Activated effector memory CD4-positive, alpha-beta T cell treated with Interleukin-2 at 50 U/mL for 16 hours (primary cell): ENCODE measurements around the gene AP3B1.

Source experiments
- DNase-seq: peaks from one replicate; pipeline ENCODE4 v3.0.0-alpha.2; 2020

The AP3B1 gene

DNA sequence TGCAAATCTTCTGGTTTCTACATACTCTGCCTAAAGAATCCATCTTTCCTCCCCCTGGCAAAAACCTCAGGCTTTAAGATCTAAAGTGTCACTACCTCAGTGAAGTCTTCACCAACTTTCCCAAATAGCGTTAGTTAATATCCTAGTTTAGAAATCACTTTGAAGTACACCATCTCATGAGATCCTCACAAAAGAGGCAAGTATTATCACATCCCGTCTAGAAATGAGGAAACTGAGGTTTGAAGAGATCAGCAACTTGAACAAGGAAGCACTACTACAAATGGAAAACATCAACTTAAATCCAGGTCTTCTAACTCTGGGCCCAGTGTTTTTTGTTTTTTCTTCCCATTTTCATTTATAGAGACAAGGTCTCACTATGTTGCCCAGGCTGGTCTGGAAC, 4.6 kb downstream of the AP3B1 start:
- no peak for DNase-seq

DNA sequence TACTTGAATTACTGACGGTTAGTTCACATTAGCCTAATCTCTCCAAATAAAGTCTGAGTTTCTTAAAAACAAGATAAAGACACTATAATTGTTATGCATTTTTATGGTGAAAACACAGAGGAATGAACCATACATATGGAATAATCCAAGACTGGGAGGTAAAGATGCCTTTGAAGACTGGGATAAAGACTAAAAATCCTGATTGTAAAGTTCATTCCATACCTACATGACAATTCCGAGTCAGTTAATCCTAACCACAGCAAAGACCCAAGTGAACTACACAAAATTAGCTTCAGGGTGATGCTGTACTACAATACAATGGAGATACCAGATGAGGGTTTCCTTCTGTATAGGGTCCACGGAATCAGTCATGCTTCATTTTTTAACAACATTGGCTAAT, 6.3 kb downstream of the AP3B1 start:
- DNase-seq = no peak

DNA sequence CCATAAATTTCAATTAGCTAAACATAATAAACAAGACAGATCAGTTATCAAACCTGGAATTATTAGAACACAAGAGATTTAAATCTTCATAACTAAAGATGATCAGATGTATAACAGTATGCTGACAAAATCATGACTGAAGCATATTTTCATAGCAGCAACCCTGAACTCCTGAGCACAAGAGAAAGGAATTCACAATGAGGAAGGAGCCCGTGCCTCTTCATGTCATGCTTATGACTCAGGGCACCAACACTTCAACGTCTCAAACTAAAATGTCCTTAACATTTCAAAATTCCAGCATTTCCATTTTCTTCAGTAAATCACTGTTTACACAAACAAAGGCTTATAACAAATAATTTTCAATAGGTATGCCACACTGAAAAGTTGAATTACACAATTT, 6.7 kb downstream of the AP3B1 start:
- no peak for DNase-seq

DNA sequence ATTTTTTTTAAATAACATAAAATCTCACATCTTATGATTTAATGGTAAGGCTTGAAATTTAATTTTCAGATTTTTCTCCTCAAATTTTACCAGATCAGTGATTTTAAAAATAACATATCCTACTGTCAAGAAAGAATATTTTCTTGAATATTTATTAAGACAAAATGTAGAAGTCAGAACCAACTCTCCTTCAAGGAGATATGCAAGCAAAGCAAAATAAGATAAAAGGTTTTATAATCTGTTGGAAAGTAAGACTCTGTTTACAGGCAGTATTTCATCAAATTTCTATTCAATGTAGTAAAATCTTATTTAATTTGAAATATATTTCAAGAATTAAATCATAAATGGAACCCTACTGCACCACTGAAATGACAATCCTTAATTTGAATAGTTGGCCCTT, 7.3 kb downstream of the AP3B1 start:
- no peak for DNase-seq

DNA sequence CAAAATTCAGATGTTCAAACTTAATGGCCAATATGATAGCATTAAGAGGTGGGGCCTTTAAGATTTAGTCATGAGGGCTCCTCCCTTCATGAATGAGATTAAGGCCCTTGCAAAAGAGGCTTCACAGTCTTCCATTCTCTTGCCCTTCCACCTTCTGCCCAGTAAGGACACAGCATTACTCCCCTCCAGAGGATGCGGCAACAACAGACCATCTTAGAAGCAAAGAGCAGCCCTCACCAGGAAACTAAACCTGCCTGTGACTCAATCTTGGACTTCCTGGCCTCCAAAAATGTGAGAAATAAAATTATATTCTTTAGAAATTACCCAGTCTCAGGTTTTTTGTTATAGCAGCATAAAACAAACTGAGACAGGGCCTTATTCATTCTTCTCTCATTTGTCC, 8.2 kb downstream of the AP3B1 start:
- DNase-seq = no peak

DNA sequence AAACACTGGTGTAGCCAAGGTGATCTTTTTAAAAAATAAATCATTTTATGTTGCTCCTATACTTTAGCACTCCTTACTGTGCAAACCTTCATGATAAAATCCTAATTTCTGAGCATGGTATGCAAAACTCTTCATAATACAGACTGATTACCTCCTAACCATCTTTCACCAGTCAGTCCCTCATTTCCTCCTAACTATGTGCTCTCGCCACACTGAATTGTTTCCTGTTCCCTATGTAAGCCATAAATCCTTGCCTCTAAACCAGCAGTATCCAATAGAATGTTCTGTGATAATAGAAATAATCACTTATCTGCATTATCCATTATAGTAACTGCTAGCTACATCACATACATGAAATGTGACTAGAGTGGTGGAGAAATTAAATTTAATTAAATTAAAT, 10.7 kb downstream of the AP3B1 start:
- no peak for DNase-seq

DNA sequence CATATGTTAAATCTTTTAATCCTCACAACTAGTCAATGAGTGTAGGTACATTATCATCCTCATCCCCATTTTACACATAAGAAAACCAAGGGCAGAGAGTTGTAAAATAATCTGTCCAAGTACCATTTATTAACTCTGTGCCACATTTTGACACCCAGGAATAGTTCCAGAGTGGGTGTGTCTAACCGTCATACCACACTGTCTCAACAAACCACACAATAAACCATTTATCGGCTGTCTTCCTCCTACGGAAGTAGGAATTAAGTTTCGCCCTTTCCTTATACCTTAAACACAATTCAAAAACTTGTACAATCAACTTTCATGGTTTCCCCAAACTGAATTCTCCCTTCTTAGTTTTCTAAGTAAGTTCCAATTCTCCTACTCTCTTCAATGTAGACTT, 11.4 kb downstream of the AP3B1 start:
- DNase-seq = no peak

DNA sequence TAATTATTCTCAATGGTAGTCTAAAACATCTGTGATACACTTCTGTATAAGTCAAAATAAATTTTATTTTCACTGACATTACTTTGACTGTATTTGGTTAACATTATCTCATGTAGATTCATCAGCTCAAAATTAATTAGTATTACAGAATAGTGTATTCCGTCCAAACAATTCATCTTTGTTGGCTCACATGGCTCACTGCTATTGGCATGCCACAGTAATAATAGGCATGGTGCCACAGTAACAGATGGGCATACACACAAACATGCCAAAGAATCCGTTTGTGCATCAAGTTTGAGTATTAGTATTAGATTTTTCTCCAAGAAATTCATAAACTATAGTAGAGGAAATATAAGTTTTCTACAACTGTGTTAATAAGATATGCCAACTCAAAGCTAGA, 14.2 kb downstream of the AP3B1 start:
- no peak for DNase-seq

DNA sequence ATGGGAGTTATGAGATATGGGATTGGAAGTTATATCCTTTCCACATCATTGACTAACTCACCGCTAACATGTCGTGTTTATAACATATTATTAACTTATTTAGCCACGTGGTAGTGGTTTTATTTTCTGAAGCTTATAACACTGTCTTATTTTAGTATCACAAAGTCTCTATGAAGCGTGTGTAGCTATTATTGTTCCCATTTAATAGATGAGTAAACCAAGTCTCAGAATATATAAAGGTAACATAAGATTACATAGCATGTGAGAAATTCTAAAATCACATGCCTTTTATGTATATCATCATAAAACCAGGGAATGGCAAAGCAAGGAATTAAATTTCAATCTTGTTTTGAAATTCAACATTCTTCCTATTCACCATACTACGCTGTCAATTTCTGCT, 15.3 kb downstream of the AP3B1 start:
- DNase-seq = no peak

DNA sequence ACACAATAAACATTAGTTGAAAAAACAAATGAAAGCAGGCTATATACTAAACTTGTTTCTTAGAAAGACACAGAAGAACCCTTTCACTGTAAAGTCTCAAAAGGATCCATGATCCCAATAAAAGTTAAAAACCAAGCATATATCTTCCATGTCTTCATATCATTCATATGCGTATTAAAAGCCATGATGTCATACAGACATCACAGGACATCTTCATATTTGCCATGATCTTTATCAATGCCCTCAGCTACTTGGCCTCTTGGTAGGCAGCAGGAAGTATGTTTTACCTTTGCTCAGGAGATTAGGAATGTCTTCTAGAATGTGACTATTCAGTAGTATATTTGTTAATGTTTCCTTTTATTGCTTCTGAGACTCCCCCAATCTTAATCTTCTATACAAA, 16.8 kb downstream of the AP3B1 start:
- DNase-seq = no peak

DNA sequence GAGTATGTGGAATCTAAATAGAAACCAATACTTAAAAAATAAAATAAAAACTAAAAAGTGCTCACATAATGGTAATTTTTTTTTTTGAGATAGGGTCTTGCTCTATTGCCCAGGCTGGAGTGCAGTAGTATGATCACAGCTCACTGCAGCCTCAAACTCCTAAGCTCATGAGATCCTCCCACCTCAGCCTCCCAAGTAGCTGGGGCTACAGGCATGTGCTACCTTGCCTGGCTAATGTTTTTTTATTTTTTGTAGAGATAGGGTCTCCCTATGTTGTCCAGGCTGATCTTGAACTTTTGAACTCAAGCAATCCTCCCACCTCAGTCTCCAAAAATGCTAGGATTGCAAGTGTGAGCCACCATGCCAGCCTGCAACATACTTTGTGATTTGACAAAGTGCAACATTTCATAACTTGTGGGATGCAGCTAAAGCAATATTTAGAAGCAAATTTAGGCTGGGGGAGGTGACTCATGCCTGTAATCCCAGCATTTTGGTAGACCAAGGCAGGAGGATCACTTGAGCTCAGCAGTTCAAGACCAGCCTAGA, 18.4 kb downstream of the AP3B1 start:
- no peak for DNase-seq

DNA sequence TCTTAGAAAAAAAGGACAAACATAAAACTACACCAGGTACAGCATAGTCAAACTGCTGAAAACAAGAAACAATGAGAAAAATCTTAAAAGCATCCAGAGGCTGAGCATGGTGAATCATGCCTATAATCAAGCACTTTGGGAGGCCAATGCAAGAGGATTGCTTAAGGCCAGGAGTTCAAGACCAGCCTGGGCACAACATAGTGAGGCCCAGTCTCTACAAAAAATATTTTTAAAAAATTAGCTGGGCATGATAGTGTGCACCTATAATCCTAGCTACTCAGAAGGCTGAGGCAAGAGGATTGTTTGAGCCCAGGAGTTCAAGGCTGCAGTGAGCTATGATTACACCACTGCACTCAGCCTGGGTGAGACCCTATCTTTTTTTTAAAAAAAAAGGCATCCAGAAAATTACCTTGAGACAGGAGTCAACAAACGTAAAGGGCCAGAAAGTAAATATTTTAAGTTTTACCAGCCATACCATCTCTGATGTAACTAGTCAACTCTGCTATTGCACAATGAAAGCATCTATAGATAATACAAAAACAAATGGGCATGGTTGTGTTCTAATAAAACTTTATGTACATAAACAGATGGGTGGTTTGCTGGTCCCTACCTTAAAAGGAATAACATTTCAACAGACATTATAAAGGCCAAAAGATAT, 19.8 kb downstream of the AP3B1 start:
- DNase-seq = no peak

DNA sequence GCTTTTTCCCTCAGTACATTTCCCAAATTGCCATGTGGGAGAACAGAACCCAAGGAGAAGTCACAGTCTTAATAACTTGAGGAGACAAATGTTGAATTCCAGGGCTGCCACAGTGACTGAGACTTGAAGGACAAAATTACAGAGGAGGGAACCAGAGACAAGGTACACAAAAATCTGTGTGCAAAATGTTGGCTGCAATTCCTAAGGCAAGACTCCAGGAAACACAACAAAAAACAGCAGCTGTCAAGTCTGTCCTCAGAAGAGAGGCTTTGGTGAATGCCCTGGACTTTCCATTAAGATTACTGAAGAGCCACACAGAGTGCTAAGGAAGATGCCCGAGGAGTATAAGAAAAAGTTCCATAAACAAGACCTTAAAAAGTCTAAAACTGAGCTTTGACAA, 21.1 kb downstream of the AP3B1 start:
- no peak for DNase-seq

DNA sequence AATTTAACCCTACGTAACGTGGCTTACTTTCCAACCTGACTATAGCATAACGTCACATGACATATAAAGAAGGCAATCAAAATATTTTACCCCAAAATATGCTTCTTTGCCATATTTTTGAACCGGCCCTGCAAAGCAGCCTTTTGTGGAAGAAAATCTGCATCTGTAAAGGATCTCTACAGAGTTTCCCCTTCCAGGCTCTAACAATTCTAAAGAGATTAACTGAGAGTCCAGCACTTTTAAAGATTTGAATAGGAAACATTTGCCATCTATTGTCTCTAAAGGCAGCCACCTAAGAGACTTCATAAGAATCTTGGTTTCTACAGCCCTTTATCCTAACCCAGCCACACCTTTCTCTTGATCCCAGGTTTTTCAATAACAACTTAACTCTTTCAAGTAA, 22.7 kb downstream of the AP3B1 start:
- DNase-seq = no peak

DNA sequence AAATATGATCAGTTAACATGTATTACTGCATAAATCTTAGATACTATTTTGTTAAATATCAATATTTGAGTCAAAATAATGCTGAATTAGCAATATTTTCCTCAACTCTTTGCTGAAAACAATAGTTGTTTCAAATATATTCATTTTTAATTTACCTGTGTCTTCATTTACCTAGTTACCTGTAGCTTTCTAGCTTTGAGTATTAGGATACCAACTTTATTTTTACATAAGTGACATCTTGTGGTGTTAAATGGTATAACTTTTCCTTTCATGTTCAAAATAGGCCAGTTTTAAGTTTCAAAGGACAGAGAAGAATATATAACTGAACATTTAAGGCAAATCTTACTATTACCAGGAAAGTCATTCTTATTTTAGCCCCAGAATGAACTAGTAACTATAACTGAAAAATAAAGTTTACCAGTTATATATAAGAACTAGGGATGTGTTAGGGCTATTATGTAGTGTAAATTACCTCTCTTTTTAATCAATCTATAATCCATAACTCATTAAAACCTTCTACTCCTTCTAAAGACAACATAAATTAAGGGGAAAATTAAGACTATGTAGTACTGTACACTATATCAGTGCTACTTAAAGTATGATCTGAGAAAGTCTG, 25.3 kb downstream of the AP3B1 start:
- DNase-seq = no peak

DNA sequence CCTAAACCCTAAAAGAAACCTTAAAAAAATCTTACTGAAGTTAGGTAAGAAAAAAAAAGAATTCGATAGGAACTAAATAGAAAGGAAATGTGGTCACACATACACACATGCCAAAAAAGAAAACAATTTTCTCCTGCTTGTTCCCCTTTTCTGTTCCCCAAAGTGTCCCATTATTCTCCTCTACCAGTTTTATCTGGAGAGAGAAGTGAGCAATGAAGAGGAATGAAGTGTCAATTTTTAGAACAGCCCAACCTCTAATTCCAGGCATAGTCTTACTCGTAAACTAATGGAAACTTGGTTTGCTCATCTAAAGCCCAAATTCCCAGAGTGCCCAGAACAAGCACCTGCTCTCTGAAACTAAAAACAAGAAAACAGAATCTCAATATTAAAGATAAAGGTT, 26.1 kb downstream of the AP3B1 start:
- DNase-seq = no peak

DNA sequence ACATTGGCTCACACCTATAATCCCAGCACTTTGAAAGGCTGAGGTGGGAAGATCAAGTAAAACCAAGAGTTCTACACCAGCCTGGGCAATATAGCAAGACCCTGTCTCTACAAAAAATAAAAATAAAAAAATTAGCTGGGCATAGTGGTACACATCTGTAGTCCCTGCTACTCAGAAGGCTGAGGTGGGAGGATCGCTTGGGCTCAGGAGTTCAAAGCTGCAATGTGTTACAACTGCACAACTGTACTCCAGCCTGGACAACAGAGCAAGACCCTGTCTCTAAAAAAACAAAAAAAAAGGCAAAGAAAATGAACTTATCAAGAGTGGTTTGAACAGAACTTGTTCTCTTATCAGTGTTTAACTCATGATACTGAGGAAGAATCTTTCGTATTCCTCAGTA, 29.3 kb downstream of the AP3B1 start:
- DNase-seq = no peak

DNA sequence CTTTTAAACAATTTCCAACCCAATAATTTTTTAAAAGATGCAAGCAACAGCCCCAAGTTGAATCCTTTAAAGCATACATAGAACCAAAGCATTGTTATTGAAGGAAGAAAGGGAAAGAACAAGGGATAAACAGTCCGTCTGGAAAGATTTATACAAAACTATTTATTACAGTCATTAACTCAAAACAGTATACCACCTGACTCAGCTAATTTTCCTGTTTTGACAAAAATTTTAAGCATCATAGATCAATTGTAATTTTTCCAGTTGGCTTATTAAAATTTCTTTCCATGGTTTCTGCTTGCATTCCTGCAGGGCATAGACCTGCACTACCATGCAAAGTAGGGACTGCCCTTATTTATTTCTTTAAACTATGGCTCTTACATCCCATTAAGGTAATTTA, 29.9 kb downstream of the AP3B1 start:
- DNase-seq = no peak

DNA sequence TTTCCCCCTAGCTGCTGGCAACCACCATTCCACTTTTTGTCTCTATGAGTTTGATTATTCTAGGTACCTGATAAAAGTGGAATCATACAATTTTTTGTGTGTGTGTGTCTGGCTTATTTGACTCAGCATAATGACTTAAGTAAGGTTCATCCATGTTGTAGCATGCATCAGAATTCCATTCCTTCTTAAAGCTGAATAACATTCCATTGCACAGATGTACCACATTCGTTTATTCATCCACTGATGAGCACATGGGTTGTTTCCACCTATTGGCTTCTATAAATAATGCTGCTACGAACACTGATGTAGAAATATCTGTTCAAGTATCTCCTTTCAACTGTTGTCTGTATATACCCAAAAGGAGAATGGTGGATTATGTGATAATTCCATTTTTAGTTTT, 33.7 kb downstream of the AP3B1 start:
- DNase-seq = no peak

DNA sequence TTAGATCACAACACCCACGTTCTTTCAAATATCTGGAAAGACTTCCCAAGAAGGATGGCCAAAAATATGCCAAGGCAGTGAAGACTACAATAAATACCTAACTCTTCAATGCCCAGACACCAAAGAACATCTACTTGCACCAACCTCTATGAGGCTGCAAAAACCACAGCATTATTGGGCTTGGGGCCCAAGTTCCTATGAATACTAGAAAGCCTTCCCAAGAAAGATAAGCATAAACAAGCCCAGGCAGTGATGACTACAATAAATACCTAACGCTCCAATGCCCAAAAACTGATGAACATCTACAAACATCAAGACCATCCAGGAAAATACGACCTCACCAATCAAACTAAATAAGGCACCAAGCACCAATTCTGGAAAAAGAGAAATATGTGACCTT, 41.3 kb downstream of the AP3B1 start:
- DNase-seq = no peak

DNA sequence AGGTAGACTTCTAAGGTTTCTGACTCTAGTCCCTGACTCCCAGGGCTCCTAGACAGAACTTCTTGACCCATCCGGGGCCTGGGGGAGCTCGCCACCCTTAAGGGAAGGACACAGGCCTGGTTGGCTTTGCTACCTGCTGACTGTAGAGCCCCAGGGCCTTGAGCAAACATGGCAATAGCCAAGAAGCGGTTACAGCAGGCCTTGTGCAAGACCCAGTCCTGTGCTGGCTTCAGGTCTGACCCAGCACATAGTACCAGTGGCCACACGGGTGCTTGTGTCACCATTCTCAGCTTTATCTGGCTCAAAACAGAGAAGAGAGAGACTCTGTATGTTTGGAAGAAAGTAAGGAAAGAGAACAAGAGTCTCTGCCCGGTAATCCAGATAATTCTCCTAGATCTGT, 41.8 kb downstream of the AP3B1 start:
- no peak for DNase-seq

DNA sequence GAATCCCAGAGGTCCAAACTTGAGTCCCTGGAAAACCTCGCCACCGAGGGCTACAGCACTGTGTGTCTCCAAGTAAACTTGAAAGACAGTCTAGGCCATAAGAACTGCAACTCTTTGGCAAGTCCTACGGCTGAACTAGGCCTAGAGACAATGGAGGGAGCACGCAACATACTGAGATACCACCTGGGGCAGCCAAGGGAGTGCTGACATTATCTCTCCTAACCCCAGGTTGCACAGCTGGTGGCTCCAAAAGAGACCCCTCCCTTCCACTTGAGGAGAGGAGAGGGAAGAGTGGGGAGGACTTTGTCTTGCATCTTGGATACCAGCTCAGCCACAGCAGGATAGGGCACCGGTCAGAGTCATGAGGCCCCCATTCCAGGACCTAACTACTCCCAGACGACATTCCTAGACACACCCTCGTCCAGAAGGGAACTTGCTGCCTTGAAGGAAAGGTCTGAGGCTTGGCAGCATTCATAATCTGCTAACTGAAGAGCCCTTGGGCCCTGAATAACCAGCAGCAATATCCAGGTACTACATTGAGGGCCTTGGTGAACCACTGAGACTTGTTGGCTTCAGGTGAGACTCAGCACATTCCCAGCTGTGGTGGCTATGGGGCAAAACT, 42.7 kb downstream of the AP3B1 start:
- no peak for DNase-seq

DNA sequence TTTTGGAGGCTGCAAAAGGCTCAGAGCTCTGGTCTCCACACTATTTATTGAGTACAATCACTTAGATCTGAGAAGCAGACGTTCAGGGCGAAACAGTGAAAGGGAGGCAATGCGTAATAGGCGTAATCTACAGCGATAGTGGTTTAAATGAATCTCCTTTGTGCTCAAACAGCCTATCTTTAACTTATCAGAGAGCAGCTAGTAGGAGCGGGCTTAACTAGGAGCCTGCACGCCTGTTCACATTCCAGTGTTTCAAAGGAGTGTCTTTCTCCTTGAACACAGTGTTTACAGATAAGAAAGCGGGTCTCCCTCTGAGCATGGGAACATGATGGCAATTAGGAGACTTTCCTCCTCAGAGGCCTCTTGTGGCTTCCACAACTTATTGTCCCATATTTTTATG, 49.4 kb downstream of the AP3B1 start:
- DNase-seq = no peak

DNA sequence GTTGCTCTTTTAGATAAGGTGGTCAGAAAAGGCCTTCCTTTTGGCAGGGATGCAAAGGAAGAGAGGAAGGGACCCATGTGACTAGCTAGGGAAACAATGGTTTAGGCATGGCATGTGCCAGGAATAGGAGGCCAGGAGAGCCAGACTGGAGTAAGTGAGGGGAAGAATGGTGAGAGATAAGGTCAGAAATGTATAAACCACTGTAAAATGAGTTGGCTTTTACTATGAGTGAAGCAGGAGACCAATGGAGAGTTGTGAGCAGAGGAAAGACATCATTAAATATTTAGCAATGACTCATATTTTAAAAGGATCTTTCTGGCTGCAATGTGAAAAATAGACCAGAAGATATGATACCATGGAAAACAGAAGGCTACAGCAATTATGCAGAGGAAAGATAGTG, 50.9 kb downstream of the AP3B1 start:
- no peak for DNase-seq

DNA sequence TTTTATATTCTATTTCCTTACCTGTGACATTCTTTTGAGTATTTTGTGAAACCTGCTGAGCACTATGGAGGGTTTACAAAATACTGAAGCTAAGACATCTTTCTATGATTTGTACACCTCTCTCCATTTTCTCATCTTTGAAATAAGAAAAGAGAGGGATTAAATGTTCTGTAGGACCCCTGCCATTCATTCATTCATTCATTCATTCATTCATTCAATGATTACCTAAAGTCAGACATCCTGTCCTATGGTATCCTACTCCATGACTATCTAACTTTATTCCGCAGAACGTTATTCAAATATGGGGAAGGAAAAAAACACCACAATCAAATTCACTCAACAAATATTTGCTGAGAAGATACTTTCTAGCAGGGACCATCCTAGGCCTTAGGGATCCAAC, 51.4 kb downstream of the AP3B1 start:
- no peak for DNase-seq
